C4-2B (cell line): ENCODE data around the gene TRIP10.

Experiments used
- ZFX ChIP-seq: fragments of 450-650 bp; IDR thresholded peaks from 2 replicates; pipeline ENCODE4 v1.6.1; 2017
- TF ChIP-seq, protein P1 (sequence below): fragments of 450-650 bp; conservative IDR thresholded peaks from 2 replicates; pipeline ENCODE4 v1.5.1; 2017; ENCODE audit warnings: mild to moderate bottlenecking

DNA sequence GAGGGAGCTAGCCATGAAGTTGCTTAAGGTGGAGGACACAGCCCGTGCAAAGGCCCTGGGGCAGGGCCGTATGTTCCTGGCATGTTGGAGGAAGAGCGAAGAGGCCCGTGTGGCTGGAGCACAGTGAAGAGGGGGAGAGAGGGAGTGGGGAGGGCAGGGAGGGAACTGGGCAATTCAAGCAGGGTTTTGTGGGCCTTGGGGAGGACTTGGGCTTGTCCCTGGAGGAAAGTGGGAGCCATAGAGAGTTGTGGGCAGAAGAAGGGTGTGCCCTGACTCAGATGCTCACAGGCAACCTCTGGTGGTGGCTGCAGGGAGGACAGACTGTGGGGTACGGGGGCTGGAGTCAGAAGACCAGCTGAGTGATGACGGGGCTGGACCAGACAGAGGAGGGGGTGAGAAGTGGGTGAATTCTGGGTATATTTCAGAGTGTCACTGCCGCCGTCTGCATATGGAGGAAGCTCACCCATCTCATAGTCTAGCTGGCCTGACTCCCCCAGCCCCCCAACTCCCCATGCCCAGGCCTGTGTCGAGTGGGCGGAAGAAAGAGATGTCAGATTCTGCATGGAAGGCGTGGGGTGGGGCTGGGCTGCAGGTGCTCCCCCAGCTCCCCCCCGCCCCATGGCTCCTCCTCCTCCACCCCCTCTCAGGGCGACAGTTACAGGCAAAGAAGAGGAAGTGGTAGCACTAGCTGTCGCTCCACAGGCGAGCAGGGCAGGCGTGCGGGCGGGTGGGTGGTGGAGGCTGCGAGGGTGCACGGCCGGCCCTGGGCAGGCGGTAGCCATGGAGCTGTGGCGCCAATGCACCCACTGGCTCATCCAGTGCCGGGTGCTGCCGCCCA, 32.8 kb downstream of the TRIP10 start, which contains the start of gene VAV1:
- TF ChIP-seq, protein P1, sequence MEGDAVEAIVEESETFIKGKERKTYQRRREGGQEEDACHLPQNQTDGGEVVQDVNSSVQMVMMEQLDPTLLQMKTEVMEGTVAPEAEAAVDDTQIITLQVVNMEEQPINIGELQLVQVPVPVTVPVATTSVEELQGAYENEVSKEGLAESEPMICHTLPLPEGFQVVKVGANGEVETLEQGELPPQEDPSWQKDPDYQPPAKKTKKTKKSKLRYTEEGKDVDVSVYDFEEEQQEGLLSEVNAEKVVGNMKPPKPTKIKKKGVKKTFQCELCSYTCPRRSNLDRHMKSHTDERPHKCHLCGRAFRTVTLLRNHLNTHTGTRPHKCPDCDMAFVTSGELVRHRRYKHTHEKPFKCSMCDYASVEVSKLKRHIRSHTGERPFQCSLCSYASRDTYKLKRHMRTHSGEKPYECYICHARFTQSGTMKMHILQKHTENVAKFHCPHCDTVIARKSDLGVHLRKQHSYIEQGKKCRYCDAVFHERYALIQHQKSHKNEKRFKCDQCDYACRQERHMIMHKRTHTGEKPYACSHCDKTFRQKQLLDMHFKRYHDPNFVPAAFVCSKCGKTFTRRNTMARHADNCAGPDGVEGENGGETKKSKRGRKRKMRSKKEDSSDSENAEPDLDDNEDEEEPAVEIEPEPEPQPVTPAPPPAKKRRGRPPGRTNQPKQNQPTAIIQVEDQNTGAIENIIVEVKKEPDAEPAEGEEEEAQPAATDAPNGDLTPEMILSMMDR: no peak
- no peak for TF ChIP-seq ZFX
